GM12878 (cell line): ENCODE data around the gene NAAA. TPM values are rescaled to one million over a fixed set of nuclear protein-coding genes. Genes with fewer than 3 reads are reported as not detected.
A peak's percentile ranks its signal among the peaks of the same experiment; 100 is the strongest.

ENCODE experiments used
- ATAC-seq: fragments of 200-7000 bp; cut with Tn5 transposase; 3 replicates; pipeline ENCODE4 v1.9.1; 2020; ENCODE audit warnings: mild to moderate bottlenecking, moderate library complexity
- BruUV-seq: library from RNA; stranded (reverse); fragments of 400-500 nt; replicated peaks from 2 replicates; lab custom pipeline; 2021; lab: Mats Ljungman, UMichigan
- CTCF ChIA-PET: fragments of 300-600 bp; sonication (Branson Sonifier 250); formaldehyde crosslinking; extraction: SDS; loops from one replicate; lab custom pipeline; 2021; ENCODE audit warnings: inconsistent platforms; lab: Yijun Ruan, JAX
- POLR2A ChIA-PET: fragments of 350-600 bp; formaldehyde crosslinking; extraction: SDS; loops from one replicate; lab custom pipeline; 2021; ENCODE audit warnings: inconsistent platforms; lab: Charles Lee
- RAD21 ChIA-PET: fragments of 300-600 bp; sonication (Branson Sonifier 250); formaldehyde crosslinking; loops from one replicate; lab custom pipeline; 2023; ENCODE audit warnings: antibody characterized with exemption; ENCODE audit not compliant: unreplicated experiment; lab: Charles Lee
- SMC1A ChIA-PET: fragments of 300-600 bp; sonication (Branson Sonifier 250); formaldehyde crosslinking; loops from one replicate; lab custom pipeline; 2023; ENCODE audit not compliant: unreplicated experiment, uncharacterized antibody; lab: Charles Lee
- DNase-seq: peaks from one replicate; pipeline ENCODE4 v3.0.0-alpha.2; 2011; ENCODE audit warnings: low read depth, low spot score
- FAIRE-seq: peaks from 3 replicates; lab custom pipeline; 2011; peaks lifted over from hg19 to GRCh38; lab: Jason Lieb, UNC
- H2AFZ ChIP-seq: 2 replicates; pipeline ENCODE4 v1.6.0; 2011; ENCODE audit warnings: low read depth, low read length, control low read depth; ENCODE audit not compliant: control insufficient read depth
- H3K27ac ChIP-seq: 2 replicates; pipeline ENCODE4 v1.5.1; 2011; ENCODE audit warnings: control low read depth; ENCODE audit not compliant: control insufficient read depth, insufficient read depth
- H3K27me3 ChIP-seq, 2 experiments: replicated peaks in 1 of 2; 2 replicates each; pipeline versions ENCODE4 v1.6.0 to v1.6.1; 2011; ENCODE audit warnings: low read length in 1 of 2; ENCODE audit not compliant: control insufficient read depth in 2 of 2, insufficient read depth in 2 of 2
- H3K36me3 ChIP-seq, 2 experiments: 2 replicates each; pipeline ENCODE4 v1.5.1; 2011; ENCODE audit warnings: low read length in 1 of 2; ENCODE audit not compliant: control insufficient read depth in 2 of 2, insufficient read depth in 2 of 2
- H3K4me1 ChIP-seq: 2 replicates; pipeline ENCODE4 v1.6.1; 2011; ENCODE audit warnings: mild to moderate bottlenecking, low read length, moderate library complexity, mixed read lengths; ENCODE audit not compliant: control insufficient read depth, insufficient read depth
- H3K4me2 ChIP-seq: 2 replicates; pipeline ENCODE4 v1.6.0; 2011; ENCODE audit warnings: control low read depth; ENCODE audit not compliant: control insufficient read depth, insufficient read depth
- H3K4me3 ChIP-seq: fragments of 200-600 bp; sonication (generic); 2 replicates; pipeline ENCODE4 v1.5.1; 2016
- H3K79me2 ChIP-seq: 2 replicates; pipeline ENCODE4 v1.6.0; 2011; ENCODE audit warnings: low read length; ENCODE audit not compliant: control insufficient read depth, insufficient read depth
- H3K9ac ChIP-seq: 2 replicates; pipeline ENCODE4 v1.8.0; 2011; ENCODE audit warnings: low read length, control low read depth, mixed read lengths; ENCODE audit not compliant: control insufficient read depth, insufficient read depth
- H3K9me3 ChIP-seq: replicated peaks from 3 replicates; pipeline ENCODE4 v1.5.1; 2011; ENCODE audit warnings: mild to moderate bottlenecking, low read length; ENCODE audit not compliant: control insufficient read depth, insufficient read depth
- H4K20me1 ChIP-seq: 2 replicates; pipeline ENCODE4 v1.6.0; 2011; ENCODE audit not compliant: control insufficient read depth, insufficient read depth
- CEBPB ChIP-seq, 2 experiments: fragments of 150-350 bp in 1 of 2; IDR thresholded peaks; 2 replicates each; pipeline ENCODE4 v1.6.1; 2012 to 2014; ENCODE audit warnings: low read depth in 2 of 2, low read length in 2 of 2, borderline replicate concordance in 1 of 2, inconsistent platforms in 1 of 2
- DPF2 ChIP-seq: fragments of 450-650 bp; IDR thresholded peaks from 2 replicates; pipeline ENCODE4 v1.6.1; 2017; ENCODE audit warnings: mild to moderate bottlenecking
- GABPA ChIP-seq: IDR thresholded peaks from 2 replicates; pipeline ENCODE4 v1.6.1; 2014; ENCODE audit warnings: antibody characterized with exemption, low read depth, mild to moderate bottlenecking, inconsistent platforms
- IRF4 ChIP-seq: IDR thresholded peaks from 2 replicates; pipeline ENCODE4 v1.6.1; 2011; ENCODE audit warnings: low read depth, low read length
- JUND ChIP-seq: IDR thresholded peaks from 2 replicates; pipeline ENCODE4 v1.6.1; 2012; ENCODE audit warnings: low read depth, mild to moderate bottlenecking, low read length, improper control_type of control experiment, moderate library complexity
- KLF5 ChIP-seq: fragments of 450-650 bp; IDR thresholded peaks from 2 replicates; pipeline ENCODE4 v1.6.1; 2014; ENCODE audit warnings: mild to moderate bottlenecking; ENCODE audit not compliant: partially characterized antibody
- MYB ChIP-seq: fragments of 150-350 bp; IDR thresholded peaks from 2 replicates; pipeline ENCODE4 v1.6.1; 2014; ENCODE audit warnings: mild to moderate bottlenecking, low read depth, low read length, borderline replicate concordance
- RAD21 ChIP-seq: IDR thresholded peaks from 2 replicates; pipeline ENCODE4 v1.6.1; 2011; ENCODE audit warnings: mild to moderate bottlenecking, low read depth, low read length, moderate library complexity; ENCODE audit not compliant: insufficient read depth
- RB1 ChIP-seq: fragments of 450-650 bp; formaldehyde crosslinking; IDR thresholded peaks from 2 replicates; pipeline ENCODE4 v1.6.1; 2017; ENCODE audit warnings: mild to moderate bottlenecking, borderline replicate concordance
- STAT1 ChIP-seq: fragments of 450-650 bp; conservative IDR thresholded peaks from 2 replicates; pipeline ENCODE4 v1.6.1; 2014; ENCODE audit warnings: antibody characterized with exemption, mild to moderate bottlenecking
- TBL1XR1 ChIP-seq: IDR thresholded peaks from 2 replicates; pipeline ENCODE4 v1.6.1; 2012; ENCODE audit warnings: low read depth, low read length, improper control_type of control experiment
- ZNF217 ChIP-seq: fragments of 450-650 bp; IDR thresholded peaks from 2 replicates; pipeline ENCODE4 v1.6.1; 2017; ENCODE audit warnings: antibody characterized with exemption, mild to moderate bottlenecking
- WGBS: methylation state at CpG from one replicate; pipeline ENCODE4 v1.1.6; 2016; ENCODE audit warnings: low lambda C conversion rate; ENCODE audit not compliant: insufficient replicate concordance, insufficient coverage; ENCODE audit errors: missing lambda C conversion rate; 5-methylcytosine and 5-hydroxymethylcytosine counted together
- in situ Hi-C: fragments of 300-500 bp; cut with MboI; formaldehyde crosslinking; loops from 9 replicates; pipeline ENCODE4 v1.14.3; 2018; ENCODE audit warnings: mixed read lengths
- intact Hi-C: fragments of 100-400 bp; cut with micrococcal nuclease; formaldehyde crosslinking; loops from one replicate; pipeline ENCODE4 v1.14.2; 2022; ENCODE audit not compliant: unreplicated experiment
- polyA plus RNA-seq, 11 experiments: library from polyadenylated mRNA; depleted of rRNA in 4 of 11; unstranded in 6 of 11; stranded (reverse) in 5 of 11; fragments of >200 nt; fragmentation: Nextera tagmentation in 4 of 11; fragmentation: Illumina TruSeq in 1 of 11; extraction: Ambion mirVana in 4 of 11; extraction: Trizol in 1 of 11; gene quantifications; 1 replicate in 1 of 11; 2 replicates in 10 of 11; pipeline versions ENCODE4 v1.2.1 to v1.2.3, GENCODE V29; 2011 to 2016; ENCODE audit warnings: inconsistent platforms in 2 of 11, missing spikeins in 2 of 11, low read depth in 1 of 11
- total RNA-seq, 4 experiments: library from RNA; depleted of rRNA in 3 of 4; stranded (reverse); fragments of >200 nt in 3 of 4; fragmentation: Illumina TruSeq in 1 of 4; extraction: Trizol in 1 of 4; gene quantifications; 2 replicates each; pipeline versions ENCODE4 v1.2.1 to v1.2.3, GENCODE V29; 2013 to 2021
- TF ChIP-seq, protein P1 (sequence below), 3 experiments: IDR thresholded peaks in 2 of 3; conservative IDR thresholded peaks in 1 of 3; 2 replicates each; pipeline ENCODE4 v1.5.1; 2011; ENCODE audit warnings: low read depth in 3 of 3, low read length in 3 of 3, mild to moderate bottlenecking in 3 of 3, control low read depth in 2 of 3, moderate library complexity in 2 of 3, inconsistent platforms in 1 of 3, mixed read lengths in 1 of 3; ENCODE audit not compliant: control insufficient read depth in 2 of 3, insufficient read depth in 1 of 3; ENCODE audit errors: extremely low read depth in 1 of 3
- TF ChIP-seq, protein P2 (sequence below): fragments of 450-650 bp; IDR thresholded peaks from 2 replicates; pipeline ENCODE4 v1.6.1; 2018; ENCODE audit warnings: borderline replicate concordance, mild to moderate bottlenecking; ENCODE audit not compliant: partially characterized antibody

NAAA gene
- total and polyA plus RNA-seq, 10 of the 15 experiments (the other 5 are each of a cell fraction or from before 2014, with no cell fraction given) = 0.60 to 4.9 (median 2.6) TPM

DNA sequence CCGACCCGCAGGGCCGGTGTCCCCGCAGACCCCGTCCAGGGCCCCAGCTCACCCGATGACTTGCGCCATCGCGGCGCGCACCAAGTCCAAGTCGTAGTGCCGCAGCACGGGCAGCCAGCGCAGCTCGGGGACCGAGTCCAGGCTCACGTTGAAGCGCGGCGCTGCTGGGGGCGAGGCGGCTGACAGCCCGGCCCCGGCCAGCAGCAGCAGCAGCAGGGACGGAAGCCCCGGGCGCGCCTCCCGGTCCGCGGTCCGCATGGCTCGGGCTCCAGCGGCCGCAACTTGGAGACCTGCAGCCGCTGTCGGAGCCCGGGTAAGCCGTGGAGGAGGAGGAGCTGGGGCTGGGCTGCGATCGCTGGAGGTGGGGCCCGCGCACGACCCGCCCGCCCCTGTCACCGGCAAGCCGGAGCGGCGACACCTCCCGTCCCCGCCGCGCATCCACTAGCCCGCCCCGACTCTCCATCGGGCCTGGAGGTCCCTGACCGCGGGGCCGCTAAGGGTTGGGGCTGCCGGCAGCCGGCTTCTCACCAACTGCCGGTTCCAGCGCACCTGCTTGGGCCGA is at the start of gene NAAA (continued):
- no peak for TF ChIP-seq CEBPB (IDR thresholded peaks at IDR 0.05; ENCODE audit: borderline replicate concordance in 1 of 2, low read depth in 2 of 2, low read length in 2 of 2)

DNA sequence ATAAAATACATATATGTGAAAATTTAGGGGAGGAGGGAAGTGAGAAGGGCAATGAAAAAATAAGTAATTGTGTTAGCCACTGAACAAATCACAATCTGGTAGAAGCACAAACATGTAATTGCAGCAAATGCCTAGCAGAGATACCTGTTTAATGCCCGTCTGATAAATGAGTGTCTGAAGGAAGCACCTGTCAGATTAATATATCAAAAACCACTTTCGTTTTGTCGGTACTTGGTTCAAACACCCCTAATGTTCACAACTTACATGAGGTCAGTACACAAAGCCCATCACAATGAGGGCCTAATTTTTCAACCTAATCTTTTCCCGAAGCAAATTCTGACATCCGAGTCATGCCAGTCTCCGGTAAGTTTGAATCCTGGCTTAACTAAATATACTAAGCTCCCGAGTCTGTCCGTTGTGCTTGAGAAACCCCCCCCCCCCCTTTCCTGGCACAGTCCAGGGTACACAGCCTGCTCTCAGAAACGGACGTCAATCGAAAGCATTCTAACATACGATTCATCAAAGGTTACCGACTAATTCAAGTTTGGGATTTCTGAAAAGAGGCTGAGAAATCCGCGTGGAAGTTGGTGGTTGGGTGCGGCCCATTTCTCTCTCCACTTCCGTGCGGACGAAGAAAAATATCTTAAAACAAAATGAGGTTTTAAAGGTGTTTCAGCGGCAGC is 49.2 kb upstream of the NAAA start:
- H3K36me3 ChIP-seq = peaks cover 0 to 2% of the 10 kb centered on the region in 2 experiments; a peak in 1 of 4 replicates
- no peak for TF ChIP-seq IRF4
- TF ChIP-seq STAT1 = no peak
- no peak for TF ChIP-seq ZNF217
- no peak for TF ChIP-seq GABPA
- TF ChIP-seq, protein P1, sequence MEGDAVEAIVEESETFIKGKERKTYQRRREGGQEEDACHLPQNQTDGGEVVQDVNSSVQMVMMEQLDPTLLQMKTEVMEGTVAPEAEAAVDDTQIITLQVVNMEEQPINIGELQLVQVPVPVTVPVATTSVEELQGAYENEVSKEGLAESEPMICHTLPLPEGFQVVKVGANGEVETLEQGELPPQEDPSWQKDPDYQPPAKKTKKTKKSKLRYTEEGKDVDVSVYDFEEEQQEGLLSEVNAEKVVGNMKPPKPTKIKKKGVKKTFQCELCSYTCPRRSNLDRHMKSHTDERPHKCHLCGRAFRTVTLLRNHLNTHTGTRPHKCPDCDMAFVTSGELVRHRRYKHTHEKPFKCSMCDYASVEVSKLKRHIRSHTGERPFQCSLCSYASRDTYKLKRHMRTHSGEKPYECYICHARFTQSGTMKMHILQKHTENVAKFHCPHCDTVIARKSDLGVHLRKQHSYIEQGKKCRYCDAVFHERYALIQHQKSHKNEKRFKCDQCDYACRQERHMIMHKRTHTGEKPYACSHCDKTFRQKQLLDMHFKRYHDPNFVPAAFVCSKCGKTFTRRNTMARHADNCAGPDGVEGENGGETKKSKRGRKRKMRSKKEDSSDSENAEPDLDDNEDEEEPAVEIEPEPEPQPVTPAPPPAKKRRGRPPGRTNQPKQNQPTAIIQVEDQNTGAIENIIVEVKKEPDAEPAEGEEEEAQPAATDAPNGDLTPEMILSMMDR (IDR thresholded peaks at IDR 0.05 in 2 of 3, conservative IDR thresholded peaks at IDR 0.05 in 1 of 3; ENCODE audit: control insufficient read depth in 2 of 3, extremely low read depth in 1 of 3, insufficient read depth in 1 of 3, low read depth in 3 of 3, low read length in 3 of 3) = no peak
- TF ChIP-seq RAD21 = no peak
- no peak for TF ChIP-seq MYB
- TF ChIP-seq JUND = no peak
- no peak for TF ChIP-seq KLF5
- TF ChIP-seq RB1 = no peak
- TF ChIP-seq, protein P2, sequence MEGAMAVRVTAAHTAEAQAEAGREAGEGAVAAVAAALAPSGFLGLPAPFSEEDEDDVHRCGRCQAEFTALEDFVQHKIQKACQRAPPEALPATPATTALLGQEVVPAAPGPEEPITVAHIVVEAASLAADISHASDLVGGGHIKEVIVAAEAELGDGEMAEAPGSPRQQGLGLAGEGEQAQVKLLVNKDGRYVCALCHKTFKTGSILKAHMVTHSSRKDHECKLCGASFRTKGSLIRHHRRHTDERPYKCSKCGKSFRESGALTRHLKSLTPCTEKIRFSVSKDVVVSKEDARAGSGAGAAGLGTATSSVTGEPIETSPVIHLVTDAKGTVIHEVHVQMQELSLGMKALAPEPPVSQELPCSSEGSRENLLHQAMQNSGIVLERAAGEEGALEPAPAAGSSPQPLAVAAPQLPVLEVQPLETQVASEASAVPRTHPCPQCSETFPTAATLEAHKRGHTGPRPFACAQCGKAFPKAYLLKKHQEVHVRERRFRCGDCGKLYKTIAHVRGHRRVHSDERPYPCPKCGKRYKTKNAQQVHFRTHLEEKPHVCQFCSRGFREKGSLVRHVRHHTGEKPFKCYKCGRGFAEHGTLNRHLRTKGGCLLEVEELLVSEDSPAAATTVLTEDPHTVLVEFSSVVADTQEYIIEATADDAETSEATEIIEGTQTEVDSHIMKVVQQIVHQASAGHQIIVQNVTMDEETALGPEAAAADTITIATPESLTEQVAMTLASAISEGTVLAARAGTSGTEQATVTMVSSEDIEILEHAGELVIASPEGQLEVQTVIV = no peak
- no peak for TF ChIP-seq DPF2
- TF ChIP-seq TBL1XR1 = no peak
- intact Hi-C loops (loop anchor here (1.0 kb wide), 1 partner anchor 158 kb away; the partner anchor contains the start of gene NUP54), in situ Hi-C loops (no loop called here)
- H3K27ac ChIP-seq = peak overlapping the region; percentile 72
- ChIA-PET RAD21 (no interaction called here), CTCF (interaction anchor here (0.7 to 1.8 kb wide), 4 partner anchors 64 to 80 kb away, joined by 3 to 6 read pairs (median 4); no protein-coding TSS in a partner anchor), POLR2A (interaction anchor here (0.6 to 1.2 kb wide), 2 partner anchors 65 to 93 kb away, joined by 3 to 8 read pairs; no protein-coding TSS in a partner anchor), SMC1A (interaction anchor here (0.9 to 1.4 kb wide), 5 partner anchors 23 to 158 kb away, joined by 3 to 4 read pairs (median 3); partner anchors contain the start of gene NUP54)
- FAIRE-seq (no peak), ATAC-seq (peak; percentile 28), DNase-seq (no peak)
- H3K9me3 ChIP-seq = no peaks in the 10 kb centered on the region
- H2AFZ ChIP-seq = peak overlapping the region; percentile 95
- no TSS peak for BruUV-seq
- peak overlapping the region; percentile 88 for H3K4me2 ChIP-seq
- H4K20me1 ChIP-seq = no peaks in the 10 kb centered on the region; the same call in 1 of the 2 replicates
- H3K9ac ChIP-seq = peak overlapping the region; percentile 91
- H3K79me2 ChIP-seq = peaks cover 54% of the 10 kb centered on the region
- H3K4me1 ChIP-seq = no peaks in the 10 kb centered on the region; the same call in 1 of the 2 replicates
- 4% methylated on average over 20 of the region's 20 CpGs for WGBS
- no peaks in the 10 kb centered on the region; a peak in 1 of 4 replicates for H3K27me3 ChIP-seq
- H3K4me3 ChIP-seq = peak overlapping the region; percentile 88
